ENCODE data around the gene PTF1A. TPM values are rescaled to one million over a fixed set of nuclear protein-coding genes. Genes with fewer than 3 reads are reported as not detected.

Gene PTF1A
- total and polyA plus RNA-seq, 9 of the 15 experiments (the other 6 are each of a cell fraction or from before 2014, with no cell fraction given), result not detected

DNA sequence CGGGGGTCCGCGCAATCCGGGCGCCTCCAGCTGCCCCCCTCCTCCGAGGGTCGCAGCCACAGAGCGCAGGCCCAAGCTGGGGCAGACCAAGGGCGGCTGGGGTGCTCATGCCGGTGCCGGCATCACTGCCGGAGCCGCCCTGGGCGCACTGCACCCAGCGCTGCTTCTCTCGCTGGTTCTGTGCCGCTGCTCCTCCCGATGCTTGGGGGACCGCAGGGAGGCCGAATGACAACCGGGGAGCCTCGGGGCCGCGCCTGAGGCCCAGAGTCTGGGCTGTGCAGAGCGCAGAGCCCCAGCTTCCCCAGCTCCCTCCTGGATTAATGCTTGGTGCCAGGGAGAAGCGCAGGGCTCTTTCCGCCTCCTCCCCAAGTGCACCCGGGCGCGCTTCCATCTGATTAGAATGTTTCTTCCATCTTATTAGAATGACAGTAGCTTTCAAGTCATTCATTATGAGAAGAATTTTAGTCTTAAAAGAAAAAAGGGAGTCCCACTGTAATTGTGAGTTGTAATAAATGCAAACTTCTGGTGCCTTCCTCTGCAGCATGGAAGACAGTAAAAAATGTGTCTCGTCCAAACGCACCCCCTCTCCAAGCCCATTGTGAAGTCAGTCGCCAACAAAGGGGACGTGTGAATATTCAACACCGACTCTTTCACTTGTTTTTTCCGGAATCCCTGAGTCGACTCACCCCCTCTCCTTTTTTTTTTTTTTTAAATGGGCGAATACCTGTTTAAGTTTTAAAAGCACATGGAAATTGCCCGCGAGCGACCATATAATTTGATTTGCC lies 19.5 kb upstream of the PTF1A start (continued):
- no peak for TF ChIP-seq CHD7 (IDR thresholded peaks at IDR 0.05; ENCODE audit: low read depth, low read length)
- TF ChIP-seq ZNF507 (tag; conservative IDR thresholded peaks at IDR 0.05), result no peak
- TF ChIP-seq, protein P1, sequence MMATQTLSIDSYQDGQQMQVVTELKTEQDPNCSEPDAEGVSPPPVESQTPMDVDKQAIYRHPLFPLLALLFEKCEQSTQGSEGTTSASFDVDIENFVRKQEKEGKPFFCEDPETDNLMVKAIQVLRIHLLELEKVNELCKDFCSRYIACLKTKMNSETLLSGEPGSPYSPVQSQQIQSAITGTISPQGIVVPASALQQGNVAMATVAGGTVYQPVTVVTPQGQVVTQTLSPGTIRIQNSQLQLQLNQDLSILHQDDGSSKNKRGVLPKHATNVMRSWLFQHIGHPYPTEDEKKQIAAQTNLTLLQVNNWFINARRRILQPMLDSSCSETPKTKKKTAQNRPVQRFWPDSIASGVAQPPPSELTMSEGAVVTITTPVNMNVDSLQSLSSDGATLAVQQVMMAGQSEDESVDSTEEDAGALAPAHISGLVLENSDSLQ (IDR thresholded peaks at IDR 0.05), result no peak
- TF ChIP-seq PRPF4 (IDR thresholded peaks at IDR 0.05; ENCODE audit: insufficient read depth, low read depth, low read length, poor library complexity, severe bottlenecking), result no peak
- no peak for TF ChIP-seq PHF20 (IDR thresholded peaks at IDR 0.05; ENCODE audit: partially characterized antibody)
- TF ChIP-seq ARID1B (IDR thresholded peaks at IDR 0.05), result no peak
- TF ChIP-seq HDAC3 (IDR thresholded peaks at IDR 0.05; ENCODE audit: borderline replicate concordance, partially characterized antibody), result no peak
- TF ChIP-seq ZNF449 (CRISPR knock-in tag; IDR thresholded peaks at IDR 0.05), result no peak
